GM18499 (cell line): ENCODE data around the gene SPATA31D1.

ENCODE experiments used
- ATAC-seq: cut with Tn5 transposase; IDR thresholded peaks from one replicate; pipeline ENCODE4 v1.9.1; 2021; ENCODE audit warnings: moderate number of reproducible peaks; ENCODE audit not compliant: insufficient read depth, unreplicated experiment

The SPATA31D1 gene

GRCh38 chr9:82020331-82020730 lies 31.8 kb downstream of the SPATA31D1 start:
- ATAC-seq: no peak

- ATAC-seq: no peak
Measured at GRCh38 chr9:82021198-82021597, 32.6 kb downstream of the SPATA31D1 start.

- no peak for ATAC-seq
Measured at GRCh38 chr9:82022121-82022520, 33.5 kb downstream of the SPATA31D1 start.

- ATAC-seq: no peak
Measured at GRCh38 chr9:82024908-82025307, 36.3 kb downstream of the SPATA31D1 start.

GRCh38 chr9:82031538-82032280 lies 43.1 kb downstream of the SPATA31D1 start:
- ATAC-seq: no peak

GRCh38 chr9:82034956-82035731 lies 46.6 kb downstream of the SPATA31D1 start:
- no peak for ATAC-seq

GRCh38 chr9:82036086-82036485 lies 47.5 kb downstream of the SPATA31D1 start:
- no peak for ATAC-seq

- no peak for ATAC-seq
Measured at GRCh38 chr9:82037126-82037525, 48.6 kb downstream of the SPATA31D1 start.

- ATAC-seq: no peak
Measured at GRCh38 chr9:82038897-82039296, 50.3 kb downstream of the SPATA31D1 start.
